ENCODE results near the gene CDC20. TPM values are rescaled to one million over a fixed set of nuclear protein-coding genes. Genes with fewer than 3 reads are reported as not detected.

The CDC20 gene
- total and polyA plus RNA-seq, 2 experiments from 2014 or later: 207 to 252 TPM

DNA sequence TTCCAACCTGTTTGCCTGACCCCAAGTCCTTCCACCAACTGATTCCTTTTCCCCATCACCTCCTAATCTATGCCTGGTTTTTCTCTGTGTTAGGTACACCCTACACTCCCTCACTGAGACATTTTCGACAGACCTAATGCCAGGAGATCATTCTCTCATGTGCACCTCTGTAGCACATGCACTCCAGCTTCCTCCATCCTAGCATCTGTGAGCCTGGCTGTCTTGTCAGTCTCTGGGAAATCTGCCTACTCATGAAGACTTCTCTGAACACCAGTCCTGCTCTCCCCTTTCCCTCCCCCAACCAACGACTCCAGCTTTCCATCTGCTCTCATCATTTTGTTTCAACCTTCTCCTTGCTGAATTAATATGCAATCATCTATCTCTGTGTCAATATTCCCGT, 29.8 kb downstream of the CDC20 start:
- H3K79me2 ChIP-seq (replicated peaks; ENCODE audit: insufficient read depth): peaks cover 34% of the 10 kb centered on the region
- TF ChIP-seq EZH2phosphoT487 (IDR thresholded peaks at IDR 0.05; ENCODE audit: unreplicated experiment) (no peak), ZNF331 (CRISPR knock-in tag; IDR thresholded peaks at IDR 0.05; ENCODE audit: low read depth) (no peak), NANOG (IDR thresholded peaks at IDR 0.05; ENCODE audit: borderline replicate concordance) (no peak), POLR2AphosphoS5 (IDR thresholded peaks at IDR 0.05; ENCODE audit: low read depth) (no peak), EZH2 (IDR thresholded peaks at IDR 0.05; ENCODE audit: low read depth, unreplicated experiment) (no peak), JUNB (IDR thresholded peaks at IDR 0.05; ENCODE audit: unreplicated experiment) (no peak), CREB1 (CRISPR knock-in tag; IDR thresholded peaks at IDR 0.05; ENCODE audit: low read depth) (no peak), STAT1 (IDR thresholded peaks at IDR 0.05; ENCODE audit: unreplicated experiment) (no peak), ZNF114 (CRISPR knock-in tag; IDR thresholded peaks at IDR 0.05) (no peak)
- TF ChIP-seq, protein P1, sequence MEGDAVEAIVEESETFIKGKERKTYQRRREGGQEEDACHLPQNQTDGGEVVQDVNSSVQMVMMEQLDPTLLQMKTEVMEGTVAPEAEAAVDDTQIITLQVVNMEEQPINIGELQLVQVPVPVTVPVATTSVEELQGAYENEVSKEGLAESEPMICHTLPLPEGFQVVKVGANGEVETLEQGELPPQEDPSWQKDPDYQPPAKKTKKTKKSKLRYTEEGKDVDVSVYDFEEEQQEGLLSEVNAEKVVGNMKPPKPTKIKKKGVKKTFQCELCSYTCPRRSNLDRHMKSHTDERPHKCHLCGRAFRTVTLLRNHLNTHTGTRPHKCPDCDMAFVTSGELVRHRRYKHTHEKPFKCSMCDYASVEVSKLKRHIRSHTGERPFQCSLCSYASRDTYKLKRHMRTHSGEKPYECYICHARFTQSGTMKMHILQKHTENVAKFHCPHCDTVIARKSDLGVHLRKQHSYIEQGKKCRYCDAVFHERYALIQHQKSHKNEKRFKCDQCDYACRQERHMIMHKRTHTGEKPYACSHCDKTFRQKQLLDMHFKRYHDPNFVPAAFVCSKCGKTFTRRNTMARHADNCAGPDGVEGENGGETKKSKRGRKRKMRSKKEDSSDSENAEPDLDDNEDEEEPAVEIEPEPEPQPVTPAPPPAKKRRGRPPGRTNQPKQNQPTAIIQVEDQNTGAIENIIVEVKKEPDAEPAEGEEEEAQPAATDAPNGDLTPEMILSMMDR (conservative IDR thresholded peaks at IDR 0.05; ENCODE audit: low read depth in 2 of 2): no peak
- TF ChIP-seq, protein P2, sequence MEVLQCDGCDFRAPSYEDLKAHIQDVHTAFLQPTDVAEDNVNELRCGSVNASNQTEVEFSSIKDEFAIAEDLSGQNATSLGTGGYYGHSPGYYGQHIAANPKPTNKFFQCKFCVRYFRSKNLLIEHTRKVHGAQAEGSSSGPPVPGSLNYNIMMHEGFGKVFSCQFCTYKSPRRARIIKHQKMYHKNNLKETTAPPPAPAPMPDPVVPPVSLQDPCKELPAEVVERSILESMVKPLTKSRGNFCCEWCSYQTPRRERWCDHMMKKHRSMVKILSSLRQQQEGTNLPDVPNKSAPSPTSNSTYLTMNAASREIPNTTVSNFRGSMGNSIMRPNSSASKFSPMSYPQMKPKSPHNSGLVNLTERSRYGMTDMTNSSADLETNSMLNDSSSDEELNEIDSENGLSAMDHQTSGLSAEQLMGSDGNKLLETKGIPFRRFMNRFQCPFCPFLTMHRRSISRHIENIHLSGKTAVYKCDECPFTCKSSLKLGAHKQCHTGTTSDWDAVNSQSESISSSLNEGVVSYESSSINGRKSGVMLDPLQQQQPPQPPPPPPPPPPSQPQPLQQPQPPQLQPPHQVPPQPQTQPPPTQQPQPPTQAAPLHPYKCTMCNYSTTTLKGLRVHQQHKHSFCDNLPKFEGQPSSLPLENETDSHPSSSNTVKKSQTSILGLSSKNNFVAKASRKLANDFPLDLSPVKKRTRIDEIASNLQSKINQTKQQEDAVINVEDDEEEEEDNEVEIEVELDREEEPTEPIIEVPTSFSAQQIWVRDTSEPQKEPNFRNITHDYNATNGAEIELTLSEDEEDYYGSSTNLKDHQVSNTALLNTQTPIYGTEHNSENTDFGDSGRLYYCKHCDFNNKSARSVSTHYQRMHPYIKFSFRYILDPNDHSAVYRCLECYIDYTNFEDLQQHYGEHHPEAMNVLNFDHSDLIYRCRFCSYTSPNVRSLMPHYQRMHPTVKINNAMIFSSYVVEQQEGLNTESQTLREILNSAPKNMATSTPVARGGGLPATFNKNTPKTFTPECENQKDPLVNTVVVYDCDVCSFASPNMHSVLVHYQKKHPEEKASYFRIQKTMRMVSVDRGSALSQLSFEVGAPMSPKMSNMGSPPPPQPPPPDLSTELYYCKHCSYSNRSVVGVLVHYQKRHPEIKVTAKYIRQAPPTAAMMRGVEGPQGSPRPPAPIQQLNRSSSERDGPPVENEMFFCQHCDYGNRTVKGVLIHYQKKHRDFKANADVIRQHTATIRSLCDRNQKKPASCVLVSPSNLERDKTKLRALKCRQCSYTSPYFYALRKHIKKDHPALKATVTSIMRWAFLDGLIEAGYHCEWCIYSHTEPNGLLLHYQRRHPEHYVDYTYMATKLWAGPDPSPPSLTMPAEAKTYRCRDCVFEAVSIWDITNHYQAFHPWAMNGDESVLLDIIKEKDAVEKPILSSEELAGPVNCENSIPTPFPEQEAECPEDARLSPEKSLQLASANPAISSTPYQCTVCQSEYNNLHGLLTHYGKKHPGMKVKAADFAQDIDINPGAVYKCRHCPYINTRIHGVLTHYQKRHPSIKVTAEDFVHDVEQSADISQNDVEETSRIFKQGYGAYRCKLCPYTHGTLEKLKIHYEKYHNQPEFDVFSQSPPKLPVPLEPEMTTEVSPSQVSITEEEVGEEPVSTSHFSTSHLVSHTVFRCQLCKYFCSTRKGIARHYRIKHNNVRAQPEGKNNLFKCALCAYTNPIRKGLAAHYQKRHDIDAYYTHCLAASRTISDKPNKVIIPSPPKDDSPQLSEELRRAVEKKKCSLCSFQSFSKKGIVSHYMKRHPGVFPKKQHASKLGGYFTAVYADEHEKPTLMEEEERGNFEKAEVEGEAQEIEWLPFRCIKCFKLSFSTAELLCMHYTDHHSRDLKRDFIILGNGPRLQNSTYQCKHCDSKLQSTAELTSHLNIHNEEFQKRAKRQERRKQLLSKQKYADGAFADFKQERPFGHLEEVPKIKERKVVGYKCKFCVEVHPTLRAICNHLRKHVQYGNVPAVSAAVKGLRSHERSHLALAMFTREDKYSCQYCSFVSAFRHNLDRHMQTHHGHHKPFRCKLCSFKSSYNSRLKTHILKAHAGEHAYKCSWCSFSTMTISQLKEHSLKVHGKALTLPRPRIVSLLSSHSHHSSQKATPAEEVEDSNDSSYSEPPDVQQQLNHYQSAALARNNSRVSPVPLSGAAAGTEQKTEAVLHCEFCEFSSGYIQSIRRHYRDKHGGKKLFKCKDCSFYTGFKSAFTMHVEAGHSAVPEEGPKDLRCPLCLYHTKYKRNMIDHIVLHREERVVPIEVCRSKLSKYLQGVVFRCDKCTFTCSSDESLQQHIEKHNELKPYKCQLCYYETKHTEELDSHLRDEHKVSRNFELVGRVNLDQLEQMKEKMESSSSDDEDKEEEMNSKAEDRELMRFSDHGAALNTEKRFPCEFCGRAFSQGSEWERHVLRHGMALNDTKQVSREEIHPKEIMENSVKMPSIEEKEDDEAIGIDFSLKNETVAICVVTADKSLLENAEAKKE (CRISPR knock-in tag; IDR thresholded peaks at IDR 0.05): no peak
- TF ChIP-seq, protein P3, sequence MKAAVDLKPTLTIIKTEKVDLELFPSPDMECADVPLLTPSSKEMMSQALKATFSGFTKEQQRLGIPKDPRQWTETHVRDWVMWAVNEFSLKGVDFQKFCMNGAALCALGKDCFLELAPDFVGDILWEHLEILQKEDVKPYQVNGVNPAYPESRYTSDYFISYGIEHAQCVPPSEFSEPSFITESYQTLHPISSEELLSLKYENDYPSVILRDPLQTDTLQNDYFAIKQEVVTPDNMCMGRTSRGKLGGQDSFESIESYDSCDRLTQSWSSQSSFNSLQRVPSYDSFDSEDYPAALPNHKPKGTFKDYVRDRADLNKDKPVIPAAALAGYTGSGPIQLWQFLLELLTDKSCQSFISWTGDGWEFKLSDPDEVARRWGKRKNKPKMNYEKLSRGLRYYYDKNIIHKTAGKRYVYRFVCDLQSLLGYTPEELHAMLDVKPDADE (IDR thresholded peaks at IDR 0.05): no peak
- TF ChIP-seq, protein P4, sequence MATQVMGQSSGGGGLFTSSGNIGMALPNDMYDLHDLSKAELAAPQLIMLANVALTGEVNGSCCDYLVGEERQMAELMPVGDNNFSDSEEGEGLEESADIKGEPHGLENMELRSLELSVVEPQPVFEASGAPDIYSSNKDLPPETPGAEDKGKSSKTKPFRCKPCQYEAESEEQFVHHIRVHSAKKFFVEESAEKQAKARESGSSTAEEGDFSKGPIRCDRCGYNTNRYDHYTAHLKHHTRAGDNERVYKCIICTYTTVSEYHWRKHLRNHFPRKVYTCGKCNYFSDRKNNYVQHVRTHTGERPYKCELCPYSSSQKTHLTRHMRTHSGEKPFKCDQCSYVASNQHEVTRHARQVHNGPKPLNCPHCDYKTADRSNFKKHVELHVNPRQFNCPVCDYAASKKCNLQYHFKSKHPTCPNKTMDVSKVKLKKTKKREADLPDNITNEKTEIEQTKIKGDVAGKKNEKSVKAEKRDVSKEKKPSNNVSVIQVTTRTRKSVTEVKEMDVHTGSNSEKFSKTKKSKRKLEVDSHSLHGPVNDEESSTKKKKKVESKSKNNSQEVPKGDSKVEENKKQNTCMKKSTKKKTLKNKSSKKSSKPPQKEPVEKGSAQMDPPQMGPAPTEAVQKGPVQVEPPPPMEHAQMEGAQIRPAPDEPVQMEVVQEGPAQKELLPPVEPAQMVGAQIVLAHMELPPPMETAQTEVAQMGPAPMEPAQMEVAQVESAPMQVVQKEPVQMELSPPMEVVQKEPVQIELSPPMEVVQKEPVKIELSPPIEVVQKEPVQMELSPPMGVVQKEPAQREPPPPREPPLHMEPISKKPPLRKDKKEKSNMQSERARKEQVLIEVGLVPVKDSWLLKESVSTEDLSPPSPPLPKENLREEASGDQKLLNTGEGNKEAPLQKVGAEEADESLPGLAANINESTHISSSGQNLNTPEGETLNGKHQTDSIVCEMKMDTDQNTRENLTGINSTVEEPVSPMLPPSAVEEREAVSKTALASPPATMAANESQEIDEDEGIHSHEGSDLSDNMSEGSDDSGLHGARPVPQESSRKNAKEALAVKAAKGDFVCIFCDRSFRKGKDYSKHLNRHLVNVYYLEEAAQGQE (IDR thresholded peaks at IDR 0.05; ENCODE audit: unreplicated experiment): no peak
- no peak overlapping the region for H3K27ac Mint-ChIP-seq

More for the DNA sequence above, 29.8 kb downstream of the CDC20 start:
- Histone ChIP-seq H3K36me3 (ENCODE audit: insufficient read depth) (peaks cover 25% of the 10 kb centered on the region), H2AFZ (no peak overlapping the region), H3K4me1 (ENCODE audit: insufficient read depth) (peaks cover 13% of the 10 kb centered on the region; the same call in 1 of the 2 replicates), H3F3A (replicated peaks; ENCODE audit: low read depth) (no peaks in the 10 kb centered on the region), H3K9me2 (ENCODE audit: insufficient read depth) (no peaks in the 10 kb centered on the region), H3K27ac (ENCODE audit: low read depth) (no peak overlapping the region), H4K20me1 (replicated peaks; ENCODE audit: insufficient read depth) (peaks cover 8% of the 10 kb centered on the region), H3K27me3 (ENCODE audit: insufficient read depth) (no peaks in the 10 kb centered on the region), H3K4me3 (peak overlapping the region; percentile 66), H3K4me2 (peak overlapping the region; percentile 95)
- peaks cover 15% of the 10 kb centered on the region for H3K4me1 Mint-ChIP-seq
- DNase-seq (ENCODE audit: low spot score) (no peak), ATAC-seq (no peak)
- H3K9me3 Mint-ChIP-seq: no peaks in the 10 kb centered on the region
- peaks cover 31% of the 10 kb centered on the region for H3K36me3 Mint-ChIP-seq (ENCODE audit: low read depth)
- peaks cover 3% of the 10 kb centered on the region for H3K27me3 Mint-ChIP-seq (ENCODE audit: insufficient read depth, low read depth, poor library complexity)
- peak overlapping the region; percentile 98 for H3K4me3 Mint-ChIP-seq

All from GM23338 (cell line).